Measurements from ENCODE around the gene TIMELESS. TPM values are rescaled to one million over a fixed set of nuclear protein-coding genes. Genes with fewer than 3 reads are reported as not detected.

The TIMELESS gene
- total and polyA plus RNA-seq, 2 experiments from 2014 or later = 28.7 to 54.8 TPM

DNA sequence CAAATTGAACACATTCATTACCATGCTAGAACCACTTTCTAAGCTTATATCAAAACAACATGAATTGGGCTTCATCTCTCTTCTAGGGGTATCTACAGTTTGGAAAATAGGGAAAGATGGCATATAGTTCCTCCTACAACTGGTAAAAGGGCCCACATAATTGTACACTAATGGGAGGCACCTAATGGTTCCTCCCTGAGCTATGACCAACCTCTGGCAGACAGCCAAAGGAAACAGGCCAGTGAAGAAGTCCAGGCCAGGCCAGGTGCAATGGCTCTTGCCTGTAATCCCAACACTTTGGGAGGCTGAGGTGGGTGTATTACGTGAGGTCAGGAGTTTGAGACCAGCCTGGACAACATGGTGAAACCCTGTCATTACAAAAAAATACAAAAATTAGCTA lies 63.4 kb downstream of the TIMELESS start:
- Histone ChIP-seq H3K4me1 (ENCODE audit: insufficient read depth) (peaks cover 4% of the 10 kb centered on the region; the same call in 1 of the 2 replicates), H3K27ac (ENCODE audit: low read depth) (no peak overlapping the region), H3F3A (replicated peaks; ENCODE audit: low read depth) (no peaks in the 10 kb centered on the region; the same call in 1 of the 2 replicates), H3K9me2 (ENCODE audit: insufficient read depth) (peaks cover 2% of the 10 kb centered on the region; the same call in 1 of the 2 replicates), H3K4me2 (no peak overlapping the region), H3K79me2 (replicated peaks; ENCODE audit: insufficient read depth) (no peaks in the 10 kb centered on the region), H3K36me3 (ENCODE audit: insufficient read depth) (no peaks in the 10 kb centered on the region), H2AFZ (no peak overlapping the region), H3K4me3 (no peak overlapping the region), H3K27me3 (ENCODE audit: insufficient read depth) (no peaks in the 10 kb centered on the region), H4K20me1 (replicated peaks; ENCODE audit: insufficient read depth) (no peaks in the 10 kb centered on the region)
- TF ChIP-seq JUNB (IDR thresholded peaks at IDR 0.05; ENCODE audit: unreplicated experiment) (no peak), EZH2phosphoT487 (IDR thresholded peaks at IDR 0.05; ENCODE audit: unreplicated experiment) (no peak), ZNF114 (CRISPR knock-in tag; IDR thresholded peaks at IDR 0.05) (no peak), NANOG (IDR thresholded peaks at IDR 0.05; ENCODE audit: borderline replicate concordance) (no peak)
- TF ChIP-seq, protein P1, sequence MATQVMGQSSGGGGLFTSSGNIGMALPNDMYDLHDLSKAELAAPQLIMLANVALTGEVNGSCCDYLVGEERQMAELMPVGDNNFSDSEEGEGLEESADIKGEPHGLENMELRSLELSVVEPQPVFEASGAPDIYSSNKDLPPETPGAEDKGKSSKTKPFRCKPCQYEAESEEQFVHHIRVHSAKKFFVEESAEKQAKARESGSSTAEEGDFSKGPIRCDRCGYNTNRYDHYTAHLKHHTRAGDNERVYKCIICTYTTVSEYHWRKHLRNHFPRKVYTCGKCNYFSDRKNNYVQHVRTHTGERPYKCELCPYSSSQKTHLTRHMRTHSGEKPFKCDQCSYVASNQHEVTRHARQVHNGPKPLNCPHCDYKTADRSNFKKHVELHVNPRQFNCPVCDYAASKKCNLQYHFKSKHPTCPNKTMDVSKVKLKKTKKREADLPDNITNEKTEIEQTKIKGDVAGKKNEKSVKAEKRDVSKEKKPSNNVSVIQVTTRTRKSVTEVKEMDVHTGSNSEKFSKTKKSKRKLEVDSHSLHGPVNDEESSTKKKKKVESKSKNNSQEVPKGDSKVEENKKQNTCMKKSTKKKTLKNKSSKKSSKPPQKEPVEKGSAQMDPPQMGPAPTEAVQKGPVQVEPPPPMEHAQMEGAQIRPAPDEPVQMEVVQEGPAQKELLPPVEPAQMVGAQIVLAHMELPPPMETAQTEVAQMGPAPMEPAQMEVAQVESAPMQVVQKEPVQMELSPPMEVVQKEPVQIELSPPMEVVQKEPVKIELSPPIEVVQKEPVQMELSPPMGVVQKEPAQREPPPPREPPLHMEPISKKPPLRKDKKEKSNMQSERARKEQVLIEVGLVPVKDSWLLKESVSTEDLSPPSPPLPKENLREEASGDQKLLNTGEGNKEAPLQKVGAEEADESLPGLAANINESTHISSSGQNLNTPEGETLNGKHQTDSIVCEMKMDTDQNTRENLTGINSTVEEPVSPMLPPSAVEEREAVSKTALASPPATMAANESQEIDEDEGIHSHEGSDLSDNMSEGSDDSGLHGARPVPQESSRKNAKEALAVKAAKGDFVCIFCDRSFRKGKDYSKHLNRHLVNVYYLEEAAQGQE (IDR thresholded peaks at IDR 0.05; ENCODE audit: unreplicated experiment) = no peak
- TF ChIP-seq, protein P2, sequence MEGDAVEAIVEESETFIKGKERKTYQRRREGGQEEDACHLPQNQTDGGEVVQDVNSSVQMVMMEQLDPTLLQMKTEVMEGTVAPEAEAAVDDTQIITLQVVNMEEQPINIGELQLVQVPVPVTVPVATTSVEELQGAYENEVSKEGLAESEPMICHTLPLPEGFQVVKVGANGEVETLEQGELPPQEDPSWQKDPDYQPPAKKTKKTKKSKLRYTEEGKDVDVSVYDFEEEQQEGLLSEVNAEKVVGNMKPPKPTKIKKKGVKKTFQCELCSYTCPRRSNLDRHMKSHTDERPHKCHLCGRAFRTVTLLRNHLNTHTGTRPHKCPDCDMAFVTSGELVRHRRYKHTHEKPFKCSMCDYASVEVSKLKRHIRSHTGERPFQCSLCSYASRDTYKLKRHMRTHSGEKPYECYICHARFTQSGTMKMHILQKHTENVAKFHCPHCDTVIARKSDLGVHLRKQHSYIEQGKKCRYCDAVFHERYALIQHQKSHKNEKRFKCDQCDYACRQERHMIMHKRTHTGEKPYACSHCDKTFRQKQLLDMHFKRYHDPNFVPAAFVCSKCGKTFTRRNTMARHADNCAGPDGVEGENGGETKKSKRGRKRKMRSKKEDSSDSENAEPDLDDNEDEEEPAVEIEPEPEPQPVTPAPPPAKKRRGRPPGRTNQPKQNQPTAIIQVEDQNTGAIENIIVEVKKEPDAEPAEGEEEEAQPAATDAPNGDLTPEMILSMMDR (conservative IDR thresholded peaks at IDR 0.05; ENCODE audit: low read depth in 2 of 2) = no peak
- no peaks in the 10 kb centered on the region for H3K9me3 Mint-ChIP-seq
- H3K4me3 Mint-ChIP-seq = no peak overlapping the region
- H3K27me3 Mint-ChIP-seq (ENCODE audit: insufficient read depth, low read depth, poor library complexity) = peaks cover 6% of the 10 kb centered on the region
- H3K36me3 Mint-ChIP-seq (ENCODE audit: low read depth) = no peaks in the 10 kb centered on the region
- no peak for ATAC-seq
- no peak for DNase-seq (ENCODE audit: low spot score)
- H3K4me1 Mint-ChIP-seq = peaks cover 7% of the 10 kb centered on the region; the same call in 2 of the 3 replicates
- H3K27ac Mint-ChIP-seq = no peak overlapping the region

DNA sequence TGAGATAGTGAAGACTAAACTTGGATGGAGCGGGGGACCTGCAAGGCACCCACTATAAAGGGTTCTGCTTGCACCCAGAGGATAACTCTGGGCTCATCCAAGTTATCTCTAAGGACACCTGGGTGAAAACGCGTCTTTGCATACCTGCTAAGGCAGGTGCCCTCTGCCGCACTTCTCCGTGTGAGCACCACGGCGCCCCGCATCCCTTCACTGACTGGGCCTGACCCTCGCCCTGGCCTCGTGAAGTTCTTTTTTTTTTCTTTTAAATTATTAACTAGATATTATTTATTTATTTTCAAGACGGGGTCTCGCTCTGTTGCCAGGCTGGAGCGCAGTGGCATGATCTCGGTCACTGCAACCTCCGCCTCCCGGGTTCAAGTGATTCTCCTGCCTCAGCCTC lies 66.6 kb downstream of the TIMELESS start:
- H2AFZ ChIP-seq = no peak overlapping the region
- no peak overlapping the region for H3K4me3 ChIP-seq
- no peaks in the 10 kb centered on the region for H3K9me3 Mint-ChIP-seq
- H3K4me2 ChIP-seq = no peak overlapping the region
- no peak overlapping the region for H3K4me3 Mint-ChIP-seq
- peaks cover 7% of the 10 kb centered on the region for H3K27me3 Mint-ChIP-seq (ENCODE audit: insufficient read depth, low read depth, poor library complexity)
- no peaks in the 10 kb centered on the region for H3K9me2 ChIP-seq (ENCODE audit: insufficient read depth)
- peaks cover 9% of the 10 kb centered on the region; the same call in 2 of the 3 replicates for H3K4me1 Mint-ChIP-seq
- no peaks in the 10 kb centered on the region; the same call in 1 of the 2 replicates for H3F3A ChIP-seq (replicated peaks; ENCODE audit: low read depth)
- no peak for DNase-seq (ENCODE audit: low spot score)
- peaks cover 4% of the 10 kb centered on the region for H3K4me1 ChIP-seq (ENCODE audit: insufficient read depth)
- no peaks in the 10 kb centered on the region for H3K36me3 Mint-ChIP-seq (ENCODE audit: low read depth)
- ATAC-seq = no peak
- no peaks in the 10 kb centered on the region for H4K20me1 ChIP-seq (replicated peaks; ENCODE audit: insufficient read depth)
- H3K27ac ChIP-seq (ENCODE audit: low read depth) = no peak overlapping the region
- H3K79me2 ChIP-seq (replicated peaks; ENCODE audit: insufficient read depth) = no peaks in the 10 kb centered on the region
- no peaks in the 10 kb centered on the region for H3K27me3 ChIP-seq (ENCODE audit: insufficient read depth)
- H3K27ac Mint-ChIP-seq = no peak overlapping the region
- H3K36me3 ChIP-seq (ENCODE audit: insufficient read depth) = no peaks in the 10 kb centered on the region
- TF ChIP-seq, protein P3, sequence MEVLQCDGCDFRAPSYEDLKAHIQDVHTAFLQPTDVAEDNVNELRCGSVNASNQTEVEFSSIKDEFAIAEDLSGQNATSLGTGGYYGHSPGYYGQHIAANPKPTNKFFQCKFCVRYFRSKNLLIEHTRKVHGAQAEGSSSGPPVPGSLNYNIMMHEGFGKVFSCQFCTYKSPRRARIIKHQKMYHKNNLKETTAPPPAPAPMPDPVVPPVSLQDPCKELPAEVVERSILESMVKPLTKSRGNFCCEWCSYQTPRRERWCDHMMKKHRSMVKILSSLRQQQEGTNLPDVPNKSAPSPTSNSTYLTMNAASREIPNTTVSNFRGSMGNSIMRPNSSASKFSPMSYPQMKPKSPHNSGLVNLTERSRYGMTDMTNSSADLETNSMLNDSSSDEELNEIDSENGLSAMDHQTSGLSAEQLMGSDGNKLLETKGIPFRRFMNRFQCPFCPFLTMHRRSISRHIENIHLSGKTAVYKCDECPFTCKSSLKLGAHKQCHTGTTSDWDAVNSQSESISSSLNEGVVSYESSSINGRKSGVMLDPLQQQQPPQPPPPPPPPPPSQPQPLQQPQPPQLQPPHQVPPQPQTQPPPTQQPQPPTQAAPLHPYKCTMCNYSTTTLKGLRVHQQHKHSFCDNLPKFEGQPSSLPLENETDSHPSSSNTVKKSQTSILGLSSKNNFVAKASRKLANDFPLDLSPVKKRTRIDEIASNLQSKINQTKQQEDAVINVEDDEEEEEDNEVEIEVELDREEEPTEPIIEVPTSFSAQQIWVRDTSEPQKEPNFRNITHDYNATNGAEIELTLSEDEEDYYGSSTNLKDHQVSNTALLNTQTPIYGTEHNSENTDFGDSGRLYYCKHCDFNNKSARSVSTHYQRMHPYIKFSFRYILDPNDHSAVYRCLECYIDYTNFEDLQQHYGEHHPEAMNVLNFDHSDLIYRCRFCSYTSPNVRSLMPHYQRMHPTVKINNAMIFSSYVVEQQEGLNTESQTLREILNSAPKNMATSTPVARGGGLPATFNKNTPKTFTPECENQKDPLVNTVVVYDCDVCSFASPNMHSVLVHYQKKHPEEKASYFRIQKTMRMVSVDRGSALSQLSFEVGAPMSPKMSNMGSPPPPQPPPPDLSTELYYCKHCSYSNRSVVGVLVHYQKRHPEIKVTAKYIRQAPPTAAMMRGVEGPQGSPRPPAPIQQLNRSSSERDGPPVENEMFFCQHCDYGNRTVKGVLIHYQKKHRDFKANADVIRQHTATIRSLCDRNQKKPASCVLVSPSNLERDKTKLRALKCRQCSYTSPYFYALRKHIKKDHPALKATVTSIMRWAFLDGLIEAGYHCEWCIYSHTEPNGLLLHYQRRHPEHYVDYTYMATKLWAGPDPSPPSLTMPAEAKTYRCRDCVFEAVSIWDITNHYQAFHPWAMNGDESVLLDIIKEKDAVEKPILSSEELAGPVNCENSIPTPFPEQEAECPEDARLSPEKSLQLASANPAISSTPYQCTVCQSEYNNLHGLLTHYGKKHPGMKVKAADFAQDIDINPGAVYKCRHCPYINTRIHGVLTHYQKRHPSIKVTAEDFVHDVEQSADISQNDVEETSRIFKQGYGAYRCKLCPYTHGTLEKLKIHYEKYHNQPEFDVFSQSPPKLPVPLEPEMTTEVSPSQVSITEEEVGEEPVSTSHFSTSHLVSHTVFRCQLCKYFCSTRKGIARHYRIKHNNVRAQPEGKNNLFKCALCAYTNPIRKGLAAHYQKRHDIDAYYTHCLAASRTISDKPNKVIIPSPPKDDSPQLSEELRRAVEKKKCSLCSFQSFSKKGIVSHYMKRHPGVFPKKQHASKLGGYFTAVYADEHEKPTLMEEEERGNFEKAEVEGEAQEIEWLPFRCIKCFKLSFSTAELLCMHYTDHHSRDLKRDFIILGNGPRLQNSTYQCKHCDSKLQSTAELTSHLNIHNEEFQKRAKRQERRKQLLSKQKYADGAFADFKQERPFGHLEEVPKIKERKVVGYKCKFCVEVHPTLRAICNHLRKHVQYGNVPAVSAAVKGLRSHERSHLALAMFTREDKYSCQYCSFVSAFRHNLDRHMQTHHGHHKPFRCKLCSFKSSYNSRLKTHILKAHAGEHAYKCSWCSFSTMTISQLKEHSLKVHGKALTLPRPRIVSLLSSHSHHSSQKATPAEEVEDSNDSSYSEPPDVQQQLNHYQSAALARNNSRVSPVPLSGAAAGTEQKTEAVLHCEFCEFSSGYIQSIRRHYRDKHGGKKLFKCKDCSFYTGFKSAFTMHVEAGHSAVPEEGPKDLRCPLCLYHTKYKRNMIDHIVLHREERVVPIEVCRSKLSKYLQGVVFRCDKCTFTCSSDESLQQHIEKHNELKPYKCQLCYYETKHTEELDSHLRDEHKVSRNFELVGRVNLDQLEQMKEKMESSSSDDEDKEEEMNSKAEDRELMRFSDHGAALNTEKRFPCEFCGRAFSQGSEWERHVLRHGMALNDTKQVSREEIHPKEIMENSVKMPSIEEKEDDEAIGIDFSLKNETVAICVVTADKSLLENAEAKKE (CRISPR knock-in tag; IDR thresholded peaks at IDR 0.05) = no peak

Data from GM23338 (cell line).